HG02938 (cell line): ENCODE data around the gene LRBA.

Experiments
- ATAC-seq: cut with Tn5 transposase; IDR thresholded peaks from one replicate; pipeline ENCODE4 v1.9.1; 2021; ENCODE audit warnings: mild to moderate bottlenecking, moderate library complexity; ENCODE audit not compliant: unreplicated experiment

The LRBA gene

GRCh38 chr4:150310159-150310895, 704.8 kb downstream of the LRBA start:
- no peak for ATAC-seq

- no peak for ATAC-seq
Measured at GRCh38 chr4:150308824-150309472, 706.1 kb downstream of the LRBA start.

- no peak for ATAC-seq
Measured at GRCh38 chr4:150306719-150307118, 708.4 kb downstream of the LRBA start.

- no peak for ATAC-seq
Measured at GRCh38 chr4:150305995-150306394, 709.1 kb downstream of the LRBA start.

DNA sequence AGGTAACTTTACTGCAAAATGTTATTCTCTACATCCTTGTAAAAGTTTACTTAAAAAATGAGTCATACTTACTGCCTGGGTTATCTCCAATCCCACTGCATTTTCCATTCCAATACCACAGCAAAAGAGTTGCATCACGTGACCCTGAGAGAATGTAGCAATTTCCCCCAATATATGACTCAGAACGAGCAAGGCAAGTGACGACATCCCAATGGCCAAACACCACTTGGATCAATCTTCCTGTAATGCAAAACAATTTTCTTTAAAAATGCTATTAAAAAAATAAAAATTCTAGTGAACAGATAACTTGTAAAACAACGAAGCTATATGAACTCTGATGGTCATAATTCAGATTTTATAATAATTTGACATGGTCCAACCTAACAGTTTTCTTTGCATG, 712.5 kb downstream of the LRBA start:
- ATAC-seq, result no peak

GRCh38 chr4:150299816-150300215, 715.3 kb downstream of the LRBA start:
- ATAC-seq, result no peak

DNA sequence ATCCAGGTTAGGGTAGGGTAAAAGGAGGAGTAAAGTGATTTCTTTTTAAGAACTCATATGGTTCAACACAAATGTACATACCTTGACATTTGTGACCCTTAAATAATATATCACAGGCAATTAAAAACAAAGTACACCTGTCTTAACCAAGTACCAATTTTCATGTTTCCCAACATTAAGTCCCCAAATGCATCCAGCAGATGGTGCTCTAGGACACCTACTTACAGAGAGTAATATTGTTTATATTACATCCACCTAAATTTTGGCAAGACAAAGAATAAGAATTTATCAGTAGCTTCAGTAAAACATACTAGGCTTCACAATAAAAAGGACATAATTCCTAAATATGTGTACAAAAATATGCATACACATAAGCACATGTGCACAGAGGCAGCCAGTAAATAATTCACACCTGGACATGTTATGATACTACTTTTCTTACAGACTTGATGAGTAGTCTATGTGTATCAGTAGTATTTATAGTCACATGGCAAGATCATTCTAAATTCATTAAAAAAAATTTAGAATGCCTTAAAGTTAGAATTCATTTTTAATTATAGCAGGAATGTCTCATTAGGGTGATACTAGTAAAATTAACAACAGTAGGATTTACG, 717.1 kb downstream of the LRBA start:
- ATAC-seq, result no peak

GRCh38 chr4:150289881-150290280, 725.2 kb downstream of the LRBA start:
- no peak for ATAC-seq

DNA sequence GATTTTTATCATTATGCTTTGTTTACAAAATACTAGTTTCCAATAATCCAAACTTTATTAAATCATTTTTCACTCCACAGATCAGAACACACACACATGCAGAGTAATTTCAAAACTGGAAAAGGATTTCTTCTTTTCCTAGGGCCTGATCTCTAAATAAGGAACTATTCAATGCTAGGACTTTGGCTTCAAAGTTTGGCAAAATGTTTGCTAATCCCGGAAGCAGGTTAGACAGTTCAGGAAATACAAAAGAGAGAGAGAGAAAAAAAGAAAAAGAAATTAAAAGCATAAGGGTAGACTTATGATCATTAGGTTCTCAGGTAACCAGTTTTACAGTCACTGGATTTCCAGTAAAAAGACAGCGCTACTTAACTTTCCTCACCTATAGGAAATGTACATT, 725.9 kb downstream of the LRBA start:
- no peak for ATAC-seq

GRCh38 chr4:150286656-150287055, 728.4 kb downstream of the LRBA start:
- no peak for ATAC-seq

DNA sequence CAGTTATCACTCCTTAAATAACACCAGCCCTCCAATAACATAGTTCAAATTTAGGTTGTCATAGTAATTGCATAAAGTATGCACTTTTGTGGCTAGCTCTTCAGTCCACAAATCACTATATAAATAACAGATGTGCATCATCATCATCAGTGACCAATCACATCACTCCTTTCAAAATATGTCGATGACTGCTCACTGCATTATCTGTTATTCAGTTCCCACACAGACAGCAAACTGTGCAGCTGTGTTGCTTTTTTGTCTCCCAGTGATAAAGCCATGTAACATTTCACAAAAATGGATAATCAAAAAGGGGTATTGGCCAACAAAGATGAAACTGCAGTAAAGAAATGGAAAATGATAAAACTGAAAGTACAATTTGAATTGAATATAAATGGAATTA, 731.4 kb downstream of the LRBA start:
- no peak for ATAC-seq

DNA sequence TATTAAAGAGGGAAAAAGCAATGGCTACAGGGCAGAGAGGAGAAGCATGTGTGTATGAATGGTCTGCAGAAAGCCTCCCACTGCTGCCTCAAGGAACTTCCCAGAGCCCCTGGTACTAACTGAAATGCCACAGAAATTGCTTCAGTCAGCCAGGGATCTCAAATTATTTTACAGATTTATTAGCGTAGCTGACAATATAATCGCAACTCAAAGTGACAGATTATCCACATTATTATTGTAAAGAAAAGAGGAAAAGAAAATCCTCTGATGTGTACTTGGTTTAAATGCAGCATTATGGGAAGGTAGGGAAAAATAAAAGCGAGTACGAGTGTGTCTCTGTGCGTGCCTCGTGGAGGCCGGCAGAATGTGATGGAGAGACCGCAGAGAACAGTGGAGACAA, 734.1 kb downstream of the LRBA start:
- no peak for ATAC-seq

DNA sequence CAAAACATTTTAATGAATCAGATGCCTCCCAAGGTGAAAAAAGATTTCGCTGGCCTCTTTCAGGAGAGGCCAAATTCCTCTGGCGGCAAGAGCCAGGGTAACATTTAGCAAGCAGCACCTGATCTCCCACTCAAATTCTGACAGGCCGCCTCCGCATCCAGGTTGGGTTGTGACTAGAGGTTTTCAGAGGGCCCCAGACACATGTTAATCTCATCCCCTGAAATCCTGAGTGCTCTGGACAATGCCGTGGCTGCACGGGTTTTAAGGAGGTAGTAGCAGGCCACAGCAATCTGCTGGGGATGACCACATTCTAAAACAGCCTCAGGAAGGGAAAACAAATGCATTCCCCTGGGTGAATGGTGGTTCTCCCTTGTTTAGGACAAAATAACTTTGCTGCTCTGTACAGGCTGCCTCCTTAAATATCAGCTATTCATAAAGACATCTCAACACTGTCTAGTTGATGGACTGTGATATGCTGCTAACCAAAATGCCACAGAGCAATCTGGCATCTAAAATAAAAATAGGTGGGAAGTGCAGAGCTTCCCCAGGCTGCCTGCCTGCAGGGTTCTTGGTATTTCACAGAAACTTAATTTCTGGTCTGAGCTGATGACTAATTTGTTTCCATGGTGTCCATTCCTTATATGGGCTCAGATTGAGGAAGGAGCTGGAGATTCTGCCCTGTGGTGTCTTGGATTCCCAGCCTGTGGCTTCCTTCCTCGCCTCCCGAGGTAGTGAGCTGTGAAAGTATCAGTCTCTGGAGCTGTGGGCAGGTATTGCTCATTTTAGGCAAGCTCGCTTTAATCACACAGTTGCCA, 734.8 kb downstream of the LRBA start:
- no peak for ATAC-seq

GRCh38 chr4:150278206-150278605, 736.9 kb downstream of the LRBA start:
- no peak for ATAC-seq

- no peak for ATAC-seq
Measured at GRCh38 chr4:150268444-150268843, 746.6 kb downstream of the LRBA start.

GRCh38 chr4:150265806-150266205, 749.3 kb downstream of the LRBA start:
- ATAC-seq, result no peak

DNA sequence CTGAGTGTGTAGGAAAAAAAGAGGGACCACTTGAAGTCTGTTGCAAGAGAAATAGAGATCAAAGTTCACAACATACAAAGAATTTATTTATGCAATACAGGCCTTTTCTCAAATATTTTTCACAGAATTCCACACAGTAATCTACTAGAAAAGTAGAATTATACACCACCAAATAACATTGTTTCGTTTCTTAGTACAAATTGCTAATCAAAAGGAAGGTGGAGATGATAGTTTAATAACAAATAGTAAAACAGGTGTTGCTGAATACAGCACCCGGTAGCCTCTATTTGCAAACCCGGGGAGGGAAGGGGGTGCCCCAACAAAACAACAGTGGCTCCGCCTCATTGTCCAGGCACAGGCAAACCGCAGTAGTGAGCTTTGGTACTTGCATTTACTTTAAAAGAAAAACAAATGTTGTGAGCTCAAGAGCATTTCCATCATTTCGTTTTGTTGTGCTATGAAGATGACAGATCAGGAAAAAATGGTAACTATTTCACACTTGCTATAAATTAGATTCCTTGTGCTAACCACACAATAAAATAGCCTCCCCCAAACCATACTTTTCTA, 750.4 kb downstream of the LRBA start:
- ATAC-seq, result no peak

- ATAC-seq, result no peak
Measured at GRCh38 chr4:150262611-150263010, 752.5 kb downstream of the LRBA start.

- ATAC-seq, result no peak
Measured at GRCh38 chr4:150261571-150261970, 753.5 kb downstream of the LRBA start.

- no peak for ATAC-seq
Measured at GRCh38 chr4:150259861-150260567, 755.1 kb downstream of the LRBA start.
